ENCODE data around the gene RIPOR2.

Gene RIPOR2

DNA sequence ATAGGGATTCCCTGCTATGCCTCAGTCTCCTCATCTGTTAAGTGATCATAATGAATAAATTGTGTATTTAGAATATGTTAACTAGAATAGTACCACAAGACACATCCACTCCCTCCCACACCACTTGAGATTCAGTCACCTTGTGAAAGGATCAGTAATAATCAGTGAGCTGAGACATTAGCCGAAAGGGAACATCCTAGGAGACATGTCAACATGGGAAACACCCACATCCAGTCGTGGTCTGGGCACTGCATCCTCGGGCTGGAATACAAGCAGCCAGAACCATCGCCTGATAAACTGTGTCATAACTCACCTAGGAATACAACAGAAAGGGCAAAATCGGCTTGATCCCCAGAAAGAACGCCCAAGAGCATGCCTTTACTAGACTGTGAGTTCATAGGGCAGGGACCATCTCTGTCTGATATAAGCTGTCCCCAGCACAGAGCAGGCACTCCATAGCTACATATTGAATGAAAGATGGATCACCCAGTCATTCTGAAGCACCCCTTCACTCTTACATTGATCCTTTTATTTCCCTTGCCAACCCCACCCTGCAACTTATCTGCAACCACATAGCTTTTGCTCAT is 23.9 kb downstream of the RIPOR2 start:
- TF ChIP-seq, protein P1, sequence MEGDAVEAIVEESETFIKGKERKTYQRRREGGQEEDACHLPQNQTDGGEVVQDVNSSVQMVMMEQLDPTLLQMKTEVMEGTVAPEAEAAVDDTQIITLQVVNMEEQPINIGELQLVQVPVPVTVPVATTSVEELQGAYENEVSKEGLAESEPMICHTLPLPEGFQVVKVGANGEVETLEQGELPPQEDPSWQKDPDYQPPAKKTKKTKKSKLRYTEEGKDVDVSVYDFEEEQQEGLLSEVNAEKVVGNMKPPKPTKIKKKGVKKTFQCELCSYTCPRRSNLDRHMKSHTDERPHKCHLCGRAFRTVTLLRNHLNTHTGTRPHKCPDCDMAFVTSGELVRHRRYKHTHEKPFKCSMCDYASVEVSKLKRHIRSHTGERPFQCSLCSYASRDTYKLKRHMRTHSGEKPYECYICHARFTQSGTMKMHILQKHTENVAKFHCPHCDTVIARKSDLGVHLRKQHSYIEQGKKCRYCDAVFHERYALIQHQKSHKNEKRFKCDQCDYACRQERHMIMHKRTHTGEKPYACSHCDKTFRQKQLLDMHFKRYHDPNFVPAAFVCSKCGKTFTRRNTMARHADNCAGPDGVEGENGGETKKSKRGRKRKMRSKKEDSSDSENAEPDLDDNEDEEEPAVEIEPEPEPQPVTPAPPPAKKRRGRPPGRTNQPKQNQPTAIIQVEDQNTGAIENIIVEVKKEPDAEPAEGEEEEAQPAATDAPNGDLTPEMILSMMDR (IDR thresholded peaks at IDR 0.05) = no peak

DNA sequence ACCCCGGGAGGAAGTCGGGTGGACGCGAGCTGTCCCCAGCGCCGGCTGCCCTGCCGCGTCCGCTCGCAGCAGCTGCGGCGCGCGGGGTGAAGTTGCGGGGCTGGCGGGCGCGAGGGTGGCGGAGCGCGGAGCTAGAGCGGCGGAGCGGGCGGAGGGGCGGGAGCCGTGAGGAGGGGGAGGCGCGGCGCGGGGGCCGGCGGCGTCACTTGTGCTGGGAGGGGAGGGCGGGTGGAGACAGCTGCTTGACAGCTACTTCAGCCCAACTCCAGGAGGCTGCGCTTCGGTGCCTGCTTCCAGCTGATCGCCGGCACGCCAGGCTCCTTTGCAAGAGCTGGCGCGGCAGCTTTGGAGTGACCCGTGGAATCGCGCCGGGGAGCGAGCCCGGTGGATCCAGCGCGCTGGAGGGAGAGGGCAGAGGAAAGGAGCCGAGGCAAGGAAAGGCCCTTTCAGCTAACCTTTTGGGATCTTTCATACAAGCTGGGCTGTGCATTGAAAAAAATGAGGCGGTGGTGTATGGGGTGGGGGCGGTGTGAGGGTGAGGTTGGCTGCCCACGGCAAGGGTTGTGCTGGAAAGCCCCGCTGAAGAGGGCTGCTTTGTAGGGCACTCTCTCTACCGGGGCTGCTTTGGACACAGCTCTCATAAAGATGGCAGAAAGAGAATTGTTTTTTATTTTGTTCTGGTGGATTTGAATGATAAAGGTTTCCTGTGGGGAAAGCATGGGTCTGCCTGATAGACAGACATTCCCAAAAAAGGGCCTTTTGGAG is 24.6 kb downstream of the RIPOR2 start:
- TF ChIP-seq, protein P1 (IDR thresholded peaks at IDR 0.05) = no peak

DNA sequence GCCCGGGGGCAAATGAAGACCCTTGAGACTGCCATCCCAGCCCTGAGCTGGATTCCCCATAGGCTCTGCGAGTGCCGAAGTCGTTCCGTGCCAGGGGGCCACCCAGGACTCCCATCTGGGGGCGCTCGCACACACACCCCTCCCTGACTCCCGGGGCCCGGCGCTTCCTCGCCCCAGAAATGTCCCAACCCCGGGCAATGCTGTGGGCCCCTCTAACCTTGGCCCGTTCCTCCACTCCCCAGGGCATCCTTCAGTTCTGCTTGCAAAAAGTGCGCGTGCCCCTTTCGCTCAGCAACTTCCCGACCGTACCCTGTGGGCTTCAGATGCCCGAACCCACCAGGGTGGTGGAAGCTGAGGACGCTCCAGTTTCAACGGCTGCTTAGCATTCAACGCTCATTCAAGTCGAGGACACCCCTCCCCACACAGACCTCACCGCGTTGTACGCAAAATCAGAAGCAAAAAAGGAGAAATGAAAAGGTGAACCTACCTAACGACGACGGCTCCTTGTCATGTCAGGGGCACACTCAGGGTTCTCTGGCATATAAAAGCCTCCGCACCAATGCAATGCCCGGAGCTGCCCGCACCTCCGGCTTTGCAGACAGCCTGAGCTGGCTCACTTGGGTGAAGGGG is 25.3 kb downstream of the RIPOR2 start:
- TF ChIP-seq, protein P1 (IDR thresholded peaks at IDR 0.05) = no peak

DNA sequence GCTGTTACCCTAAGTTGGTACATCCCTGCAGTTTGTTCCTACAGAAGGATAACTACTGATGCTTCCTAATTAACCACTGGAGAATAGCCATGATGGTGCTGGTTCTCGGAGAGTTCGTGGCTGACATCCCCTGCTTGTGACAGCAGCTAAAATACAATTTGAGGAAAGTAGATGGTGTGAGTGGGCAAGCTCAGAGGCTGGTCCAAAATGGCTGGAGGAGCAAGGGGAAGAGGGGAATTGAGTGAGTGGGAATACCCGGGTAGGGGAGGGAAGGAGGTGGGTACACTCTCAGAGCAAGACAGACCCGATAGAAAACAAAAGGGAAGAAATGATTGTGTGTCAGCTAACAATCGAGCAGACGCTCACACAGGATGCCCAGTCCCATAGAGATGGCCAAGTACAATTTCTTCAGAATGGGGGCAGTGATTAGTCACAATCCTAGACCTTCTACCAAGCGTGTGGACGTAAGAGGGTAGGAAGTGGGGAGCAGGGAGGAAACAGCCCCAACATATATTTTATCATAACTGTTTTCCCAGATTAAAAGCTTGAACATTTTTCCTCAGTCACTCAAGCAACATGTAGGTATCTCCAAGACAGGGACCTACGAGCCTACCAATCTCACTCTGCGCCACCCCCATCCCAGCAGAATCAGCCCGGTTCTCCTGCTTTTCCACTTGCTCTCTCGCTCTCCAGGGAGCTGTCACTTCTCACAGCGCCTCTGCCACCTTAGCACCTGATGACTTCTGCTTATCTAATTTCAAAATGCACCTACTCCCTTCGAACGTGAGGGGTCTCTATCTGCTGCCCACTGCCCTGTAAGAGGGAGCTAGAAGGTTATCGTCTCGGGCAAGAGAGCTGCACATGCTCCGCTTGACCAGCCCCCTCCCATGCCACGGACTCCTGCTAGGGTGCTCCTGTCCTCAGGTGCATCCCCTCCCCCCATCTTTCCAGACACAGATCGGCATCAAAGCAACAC is 26.2 kb downstream of the RIPOR2 start:
- TF ChIP-seq, protein P1 (IDR thresholded peaks at IDR 0.05) = no peak

DNA sequence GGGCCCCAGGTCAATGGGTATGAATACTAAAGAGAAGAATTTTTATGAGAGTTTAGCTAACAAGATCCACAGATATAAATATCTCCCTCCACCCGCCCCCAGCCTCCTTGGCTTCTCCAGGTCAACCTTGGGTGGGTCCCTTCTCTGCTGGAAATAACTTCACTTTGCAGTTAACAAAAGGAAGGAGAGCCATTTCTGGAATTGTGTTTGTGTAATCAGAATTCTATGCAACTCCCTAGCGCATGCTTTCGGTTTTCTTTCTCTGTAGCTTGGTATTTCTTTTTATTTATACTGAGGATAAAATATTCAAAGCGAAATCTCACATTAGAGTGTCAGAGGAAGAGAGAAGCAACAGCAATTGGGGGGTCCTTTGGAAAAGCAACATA is 27.1 kb downstream of the RIPOR2 start:
- TF ChIP-seq, protein P1 (IDR thresholded peaks at IDR 0.05) = no peak

DNA sequence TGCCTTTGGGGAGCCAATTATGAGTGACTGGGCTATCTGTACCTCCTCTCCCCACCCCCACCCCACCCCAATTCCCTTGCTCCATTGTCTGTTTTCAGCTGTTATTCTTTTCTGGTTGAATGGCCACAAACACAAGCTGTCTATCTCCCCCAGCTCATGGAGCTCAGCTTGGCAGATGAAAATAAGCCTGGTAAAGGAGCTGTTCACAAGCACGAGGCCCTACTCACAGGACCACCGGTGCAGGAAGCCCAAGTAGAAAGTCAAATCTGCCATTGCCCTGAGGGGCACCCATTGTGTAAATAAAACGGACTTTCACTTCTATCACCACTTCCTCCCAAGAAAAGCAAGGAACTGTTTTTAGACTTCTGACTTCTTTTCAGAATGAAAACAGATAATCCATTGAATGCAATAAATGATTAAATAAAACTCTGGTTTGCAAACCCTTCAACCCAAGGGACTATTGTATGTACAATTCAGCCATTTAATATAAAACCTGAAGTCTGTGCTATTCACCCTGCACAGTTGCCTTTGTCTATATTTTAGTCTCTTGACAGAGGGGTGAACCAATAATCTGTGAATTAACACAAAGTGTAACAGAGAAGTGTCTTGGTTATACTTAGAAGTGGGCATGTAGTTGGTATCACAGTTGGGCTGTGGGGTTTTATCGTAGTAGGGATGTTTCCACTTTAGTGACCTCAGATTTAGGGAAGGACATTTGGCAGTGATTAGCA is 27.7 kb downstream of the RIPOR2 start:
- TF ChIP-seq, protein P1 (IDR thresholded peaks at IDR 0.05) = no peak
